Upper lobe of left lung (tissue), 6 donors: ENCODE data around the gene SNTG2. TPM values are rescaled to one million over a fixed set of nuclear protein-coding genes. Genes with fewer than 3 reads are reported as not detected.

Source experiments
- ATAC-seq, 2 donors: fragments of 200-7000 bp; cut with Tn5 transposase; one replicate each; pipeline ENCODE4 v1.9.1; 2022; ENCODE audit warnings: mild to moderate bottlenecking in 2 of 2, moderate library complexity in 2 of 2; ENCODE audit not compliant: low FRiP score in 2 of 2
- DNase-seq, 2 donors: peaks; one replicate each; pipeline ENCODE4 v3.0.0-alpha.2; 2019 to 2020
- H3K27ac ChIP-seq, 4 donors: fragments of 200-600 bp; sonication (generic); one replicate each; pipeline ENCODE4 v1.5.1; 2016 to 2019
- H3K27me3 ChIP-seq, 4 donors: fragments of 200-600 bp; sonication (generic); one replicate each; pipeline ENCODE4 v1.5.1; 2017 to 2019
- H3K36me3 ChIP-seq, 4 donors: fragments of 200-600 bp; sonication (generic); one replicate each; pipeline ENCODE4 v1.5.1; 2016 to 2019
- H3K4me1 ChIP-seq, 4 donors: fragments of 200-600 bp; sonication (generic); one replicate each; pipeline ENCODE4 v1.5.1; 2018 to 2019
- H3K4me3 ChIP-seq, 4 donors: fragments of 200-600 bp; sonication (generic); one replicate each; pipeline ENCODE4 v1.5.1; 2017 to 2019; ENCODE audit warnings: mild to moderate bottlenecking in 2 of 4, moderate library complexity in 1 of 4
- H3K9me3 ChIP-seq, 4 donors: fragments of 200-600 bp; sonication (generic); one replicate each; pipeline ENCODE4 v1.5.1; 2018 to 2019
- CTCF ChIP-seq, 6 experiments: fragments of 450-650 bp in 4 of 6; fragments of 200-600 bp in 2 of 6; sonication (generic) in 2 of 6; IDR thresholded peaks; one replicate each; pipeline ENCODE4 v1.5.1; 2016 to 2019; ENCODE audit warnings: antibody characterized with exemption in 6 of 6
- EP300 ChIP-seq, 4 donors: sonication (generic); formaldehyde crosslinking; IDR thresholded peaks; one replicate each; pipeline ENCODE4 v1.5.1; 2017; ENCODE audit warnings: antibody characterized with exemption in 4 of 4, control low read depth in 2 of 4
- POLR2A ChIP-seq, 4 donors: fragments of 450-650 bp; IDR thresholded peaks; one replicate each; pipeline ENCODE4 v1.5.1; 2016 to 2017; ENCODE audit warnings: antibody characterized with exemption in 4 of 4, mild to moderate bottlenecking in 2 of 4
- POLR2AphosphoS5 ChIP-seq, 2 donors: sonication (generic); formaldehyde crosslinking; IDR thresholded peaks; one replicate each; pipeline ENCODE4 v1.5.1; 2017; ENCODE audit warnings: antibody characterized with exemption in 2 of 2
- WGBS, 2 donors: methylation state at CpG; one replicate each; pipeline ENCODE4 v1.1.5; 2017 to 2018; 5-methylcytosine and 5-hydroxymethylcytosine counted together
- total RNA-seq, 6 donors: library from RNA; depleted of rRNA in 4 of 6; stranded (reverse); fragments of >200 nt in 4 of 6; gene quantifications; one replicate each; pipeline versions ENCODE4 v1.1.0 to v1.2.1, GENCODE V29; 2016 to 2021
- donor health status: DM: no; HTN: no; CAD: no; lungs with moderate emphysema.
- donor health status: DM: no; HTN: yes; CAD: no; lungs with severe emphysema.

SNTG2 gene
- total RNA-seq, 6 donors from 2014 or later: 1.1 to 13.6 (median 3.0) TPM

- no peak overlapping the region for H3K27ac ChIP-seq
- no peak overlapping the region for H3K4me3 ChIP-seq
- peak in 1 of 2 donors; percentile 80 for ATAC-seq
- H3K36me3 ChIP-seq: no peaks in the 10 kb centered on the region
- TF ChIP-seq CTCF (IDR thresholded peaks at IDR 0.05) (no peak), EP300 (IDR thresholded peaks at IDR 0.05) (no peak), POLR2A (IDR thresholded peaks at IDR 0.05) (no peak), POLR2AphosphoS5 (IDR thresholded peaks at IDR 0.05) (no peak)
- H3K27me3 ChIP-seq: no peaks in the 10 kb centered on the region
- peaks cover 0 to 3% (median 0%) of the 10 kb centered on the region in 4 donors for H3K9me3 ChIP-seq
- 93 to 96% methylated on average over 14 of the region's 14 CpGs for WGBS, 2 donors
- peak in 1 of 2 donors; percentile 58 for DNase-seq
- H3K4me1 ChIP-seq: no peaks in the 10 kb centered on the region
Measured at GRCh38 chr2:929925-930324, 20.7 kb upstream of the SNTG2 start.

GRCh38 chr2:930935-931334 is 19.7 kb upstream of the SNTG2 start:
- no peaks in the 10 kb centered on the region for H3K4me1 ChIP-seq
- peaks cover 0 to 3% (median 0%) of the 10 kb centered on the region in 4 donors for H3K9me3 ChIP-seq
- no peak overlapping the region for H3K4me3 ChIP-seq
- no peaks in the 10 kb centered on the region for H3K36me3 ChIP-seq
- H3K27ac ChIP-seq: no peak overlapping the region
- DNase-seq (no peak), ATAC-seq (no peak)
- TF ChIP-seq POLR2A (IDR thresholded peaks at IDR 0.05) (no peak), POLR2AphosphoS5 (IDR thresholded peaks at IDR 0.05) (no peak), EP300 (IDR thresholded peaks at IDR 0.05) (no peak), CTCF (IDR thresholded peaks at IDR 0.05) (no peak)
- no peaks in the 10 kb centered on the region for H3K27me3 ChIP-seq
- 94% methylated on average over 4 of the region's 4 CpGs for WGBS, 2 donors

GRCh38 chr2:932320-933115 is 18.1 kb upstream of the SNTG2 start:
- TF ChIP-seq POLR2AphosphoS5 (IDR thresholded peaks at IDR 0.05) (no peak), POLR2A (IDR thresholded peaks at IDR 0.05) (no peak), EP300 (IDR thresholded peaks at IDR 0.05) (no peak), CTCF (IDR thresholded peaks at IDR 0.05) (no peak)
- Histone ChIP-seq H3K4me1 (no peaks in the 10 kb centered on the region), H3K9me3 (no peaks in the 10 kb centered on the region), H3K36me3 (no peaks in the 10 kb centered on the region), H3K27ac (no peak overlapping the region), H3K27me3 (no peaks in the 10 kb centered on the region), H3K4me3 (no peak overlapping the region)
- no peak for ATAC-seq
- 80 to 87% methylated on average over 19 to 21 of the region's 31 CpGs for WGBS, 2 donors
- peak in 1 of 2 donors; percentile 68 for DNase-seq

GRCh38 chr2:933734-934295 is 16.8 kb upstream of the SNTG2 start:
- Histone ChIP-seq H3K27me3 (no peaks in the 10 kb centered on the region), H3K4me1 (no peaks in the 10 kb centered on the region), H3K27ac (no peak overlapping the region), H3K9me3 (no peaks in the 10 kb centered on the region), H3K36me3 (no peaks in the 10 kb centered on the region), H3K4me3 (no peak overlapping the region)
- TF ChIP-seq EP300 (IDR thresholded peaks at IDR 0.05) (no peak), POLR2A (IDR thresholded peaks at IDR 0.05) (no peak), POLR2AphosphoS5 (IDR thresholded peaks at IDR 0.05) (no peak), CTCF (IDR thresholded peaks at IDR 0.05) (no peak)
- DNase-seq (no peak), ATAC-seq (peak in 1 of 2 donors; percentile 28)
- 78 to 80% methylated on average over 15 to 17 of the region's 17 CpGs for WGBS, 2 donors
